HFF-Myc (cell line): Measurements from ENCODE around the gene SPDL1.

Experiments
- DNase-seq: peaks from one replicate; pipeline ENCODE4 v3.0.0-alpha.2; 2011; ENCODE audit warnings: low read depth; ENCODE audit errors: extremely low read depth
- H3K4me3 ChIP-seq: replicated peaks from 2 replicates; pipeline ENCODE4 v1.5.1; 2011; ENCODE audit warnings: low read depth, mild to moderate bottlenecking, control low read depth, low read length
- TF ChIP-seq, protein P1 (sequence below): IDR thresholded peaks from 2 replicates; pipeline ENCODE4 v1.5.1; 2012; ENCODE audit warnings: mild to moderate bottlenecking, low read depth, low read length, control low read depth; ENCODE audit errors: missing control alignments

Gene SPDL1

DNA sequence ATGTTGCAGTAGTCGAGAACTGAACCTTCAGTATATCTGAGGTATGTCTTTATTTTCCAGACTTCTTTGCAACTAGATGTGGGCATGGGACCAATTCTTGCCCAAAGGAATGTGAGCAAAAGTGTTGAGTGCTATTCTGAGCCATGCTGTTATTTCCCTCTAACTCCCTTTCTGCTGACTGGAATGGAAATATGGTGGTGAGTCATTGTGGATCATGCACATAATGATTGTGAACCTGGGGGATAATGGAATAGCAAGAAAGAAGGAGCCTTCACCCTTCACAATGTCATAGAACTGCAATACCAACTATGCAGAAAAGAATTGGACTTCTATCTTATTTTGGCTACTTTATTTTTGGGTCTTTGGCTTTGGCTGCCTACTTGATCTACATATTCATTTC, 43.2 kb downstream of the SPDL1 start:
- DNase-seq, result peak; percentile 72
- TF ChIP-seq, protein P1, sequence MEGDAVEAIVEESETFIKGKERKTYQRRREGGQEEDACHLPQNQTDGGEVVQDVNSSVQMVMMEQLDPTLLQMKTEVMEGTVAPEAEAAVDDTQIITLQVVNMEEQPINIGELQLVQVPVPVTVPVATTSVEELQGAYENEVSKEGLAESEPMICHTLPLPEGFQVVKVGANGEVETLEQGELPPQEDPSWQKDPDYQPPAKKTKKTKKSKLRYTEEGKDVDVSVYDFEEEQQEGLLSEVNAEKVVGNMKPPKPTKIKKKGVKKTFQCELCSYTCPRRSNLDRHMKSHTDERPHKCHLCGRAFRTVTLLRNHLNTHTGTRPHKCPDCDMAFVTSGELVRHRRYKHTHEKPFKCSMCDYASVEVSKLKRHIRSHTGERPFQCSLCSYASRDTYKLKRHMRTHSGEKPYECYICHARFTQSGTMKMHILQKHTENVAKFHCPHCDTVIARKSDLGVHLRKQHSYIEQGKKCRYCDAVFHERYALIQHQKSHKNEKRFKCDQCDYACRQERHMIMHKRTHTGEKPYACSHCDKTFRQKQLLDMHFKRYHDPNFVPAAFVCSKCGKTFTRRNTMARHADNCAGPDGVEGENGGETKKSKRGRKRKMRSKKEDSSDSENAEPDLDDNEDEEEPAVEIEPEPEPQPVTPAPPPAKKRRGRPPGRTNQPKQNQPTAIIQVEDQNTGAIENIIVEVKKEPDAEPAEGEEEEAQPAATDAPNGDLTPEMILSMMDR, result no peak

DNA sequence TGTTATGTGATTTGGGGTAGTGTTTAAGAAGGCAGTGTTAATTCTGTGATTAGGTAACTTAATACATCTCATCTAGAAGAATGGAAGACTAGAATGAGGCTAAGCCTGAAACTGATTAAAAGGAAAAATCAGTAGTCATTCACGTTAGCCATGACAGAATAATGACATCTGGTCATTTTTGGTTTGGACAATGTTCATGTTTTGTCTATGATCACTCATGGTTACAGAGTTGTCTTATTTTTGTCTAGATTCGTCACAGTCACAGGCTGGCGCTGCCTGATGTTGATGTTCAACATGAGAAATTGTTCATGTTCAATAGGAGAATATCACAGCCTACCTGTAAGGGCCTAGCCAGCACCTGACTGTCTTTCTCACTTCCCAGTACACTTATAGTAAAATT, 44.0 kb downstream of the SPDL1 start:
- no peak for DNase-seq
- no peak overlapping the region for H3K4me3 ChIP-seq
- TF ChIP-seq, protein P1, result no peak

More for the DNA sequence above, 43.2 kb downstream of the SPDL1 start:
- H3K4me3 ChIP-seq, result no peak overlapping the region

DNA sequence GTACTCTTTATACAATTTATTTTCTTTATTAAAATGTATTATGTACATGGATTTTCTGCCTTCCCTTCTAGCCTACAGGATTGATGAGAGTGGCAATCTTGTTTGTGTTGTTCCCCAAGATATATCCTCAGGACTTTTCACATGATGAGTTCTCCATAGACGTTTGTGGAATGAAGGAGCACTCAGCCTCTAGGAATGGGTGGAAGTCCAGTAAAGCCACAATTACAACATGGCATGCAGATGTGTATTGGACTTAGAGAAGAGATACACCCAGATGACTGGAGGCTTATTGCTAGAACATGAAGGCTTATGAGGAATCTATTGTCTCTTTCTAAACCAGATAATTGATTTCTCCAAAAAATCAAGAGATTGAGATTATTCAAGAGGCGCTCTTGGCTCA, 45.3 kb downstream of the SPDL1 start:
- H3K4me3 ChIP-seq, result no peak overlapping the region
- DNase-seq, result no peak
- TF ChIP-seq, protein P1, result no peak

DNA sequence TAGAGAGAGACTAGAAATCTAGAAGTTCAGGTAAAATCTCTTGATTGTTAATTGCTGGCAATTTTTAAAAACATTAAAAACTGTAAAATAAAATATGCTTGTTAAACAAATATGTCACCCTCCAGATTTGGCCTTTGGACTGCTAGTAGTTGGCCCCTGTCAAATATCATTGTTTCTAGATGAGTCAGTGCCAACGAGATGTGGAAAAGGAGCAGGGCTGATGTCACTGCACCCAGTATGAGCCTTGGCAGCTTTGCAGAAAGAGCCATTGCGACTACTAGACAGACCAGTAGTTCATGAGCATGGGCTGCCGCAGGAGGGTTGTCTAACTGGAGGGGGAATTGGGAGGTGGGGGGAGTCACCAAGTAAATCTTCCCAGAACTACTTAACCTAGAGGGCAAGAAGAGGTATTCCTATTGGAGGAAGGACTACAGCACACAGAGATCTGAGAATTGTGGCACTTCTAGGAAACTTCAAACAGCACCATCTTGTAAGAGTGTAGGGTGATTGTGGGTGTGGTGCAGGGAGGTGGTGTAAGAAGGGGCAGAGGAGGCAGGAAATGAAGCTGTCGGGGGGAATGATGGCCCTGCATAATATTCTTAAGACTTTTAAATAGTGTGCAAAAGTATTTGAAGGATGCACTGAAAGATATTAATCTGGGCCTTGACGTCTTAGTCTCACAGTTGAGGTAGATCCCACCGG, 46.4 kb downstream of the SPDL1 start:
- no peak for DNase-seq
- H3K4me3 ChIP-seq, result no peak overlapping the region
- TF ChIP-seq, protein P1, result no peak

DNA sequence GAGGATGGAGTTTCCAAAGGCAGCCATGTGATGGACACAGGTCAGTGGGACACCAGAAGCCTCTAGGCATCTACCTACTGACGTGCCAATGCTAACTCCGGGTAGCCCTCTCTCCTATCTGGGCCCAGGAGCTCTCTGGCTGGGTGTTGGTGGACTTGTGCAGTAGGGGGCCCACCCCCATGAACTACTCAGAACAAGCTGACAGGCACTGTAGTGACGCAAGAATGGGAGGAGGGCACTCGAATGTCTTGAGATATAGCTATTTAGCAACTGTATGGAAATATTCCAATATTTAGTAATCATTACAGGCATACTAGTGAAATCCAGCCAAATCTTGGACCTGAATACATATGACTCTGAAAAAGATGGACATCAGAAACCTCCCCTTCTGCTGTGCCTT, 47.8 kb downstream of the SPDL1 start:
- no peak overlapping the region for H3K4me3 ChIP-seq
- TF ChIP-seq, protein P1, result no peak
- DNase-seq, result no peak

DNA sequence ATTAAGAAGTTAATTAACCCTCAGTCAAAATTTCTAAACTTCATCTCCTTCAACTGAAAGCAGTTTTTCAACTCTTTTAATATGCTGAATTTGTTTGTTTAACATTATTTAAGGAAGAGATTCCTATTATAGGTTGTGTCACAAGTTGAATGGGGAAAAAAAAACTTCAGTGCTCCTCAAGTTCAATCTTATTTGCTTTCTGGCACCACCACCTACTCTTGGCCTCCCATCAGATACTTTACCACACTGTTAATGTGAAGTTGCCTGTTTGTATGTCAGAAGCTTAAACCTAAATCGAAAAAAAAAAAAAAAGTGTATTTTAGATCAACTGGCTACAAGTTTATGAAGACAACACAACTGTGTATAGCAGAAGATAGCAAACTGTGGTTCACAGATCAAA, 49.4 kb downstream of the SPDL1 start:
- DNase-seq, result no peak
- TF ChIP-seq, protein P1, result no peak
- no peak overlapping the region for H3K4me3 ChIP-seq

DNA sequence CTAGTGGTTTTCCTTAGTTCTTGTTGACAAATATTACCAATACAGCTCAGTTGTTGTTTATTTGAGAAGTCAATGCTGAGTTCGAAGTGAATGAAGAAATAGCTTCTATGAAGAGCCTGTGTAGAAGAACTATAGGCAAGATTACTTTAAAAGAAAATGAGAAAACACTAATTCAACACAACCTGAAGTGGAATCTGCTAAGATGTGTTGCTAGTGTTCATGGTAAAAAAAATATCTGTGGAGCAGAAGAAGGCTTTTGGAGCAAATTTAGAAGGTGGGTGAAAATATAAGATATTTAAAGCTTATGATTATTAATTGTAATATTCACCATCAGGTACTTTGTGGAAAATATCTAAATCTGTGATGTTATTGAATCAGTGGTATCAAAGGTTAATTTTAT, 51.0 kb downstream of the SPDL1 start:
- no peak overlapping the region for H3K4me3 ChIP-seq
- no peak for DNase-seq
- TF ChIP-seq, protein P1, result no peak
